Measurements from ENCODE around the gene TLR2.

DNA sequence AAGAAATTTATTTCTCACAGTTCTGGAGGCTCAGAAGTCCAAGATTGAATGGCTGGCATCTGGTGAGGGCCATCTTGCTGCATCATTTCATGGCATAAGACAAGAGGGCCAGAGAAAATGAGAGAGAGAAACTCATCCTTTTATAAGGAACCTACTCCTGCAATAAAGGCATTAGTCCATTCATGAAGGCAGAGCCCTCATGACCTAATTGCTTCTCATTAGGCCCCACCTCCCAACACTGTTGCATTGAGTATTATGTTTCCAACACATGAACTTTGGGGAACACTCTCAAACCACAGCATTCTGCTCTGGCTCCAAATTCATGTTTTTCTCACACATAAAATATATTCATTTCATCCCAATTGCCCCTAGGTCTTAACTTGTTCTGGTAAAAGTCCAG, 61.6 kb downstream of the TLR2 start:
- TF ChIP-seq, protein P1, sequence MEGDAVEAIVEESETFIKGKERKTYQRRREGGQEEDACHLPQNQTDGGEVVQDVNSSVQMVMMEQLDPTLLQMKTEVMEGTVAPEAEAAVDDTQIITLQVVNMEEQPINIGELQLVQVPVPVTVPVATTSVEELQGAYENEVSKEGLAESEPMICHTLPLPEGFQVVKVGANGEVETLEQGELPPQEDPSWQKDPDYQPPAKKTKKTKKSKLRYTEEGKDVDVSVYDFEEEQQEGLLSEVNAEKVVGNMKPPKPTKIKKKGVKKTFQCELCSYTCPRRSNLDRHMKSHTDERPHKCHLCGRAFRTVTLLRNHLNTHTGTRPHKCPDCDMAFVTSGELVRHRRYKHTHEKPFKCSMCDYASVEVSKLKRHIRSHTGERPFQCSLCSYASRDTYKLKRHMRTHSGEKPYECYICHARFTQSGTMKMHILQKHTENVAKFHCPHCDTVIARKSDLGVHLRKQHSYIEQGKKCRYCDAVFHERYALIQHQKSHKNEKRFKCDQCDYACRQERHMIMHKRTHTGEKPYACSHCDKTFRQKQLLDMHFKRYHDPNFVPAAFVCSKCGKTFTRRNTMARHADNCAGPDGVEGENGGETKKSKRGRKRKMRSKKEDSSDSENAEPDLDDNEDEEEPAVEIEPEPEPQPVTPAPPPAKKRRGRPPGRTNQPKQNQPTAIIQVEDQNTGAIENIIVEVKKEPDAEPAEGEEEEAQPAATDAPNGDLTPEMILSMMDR (IDR thresholded peaks at IDR 0.05) = no peak
- no peak for TF ChIP-seq EZH2phosphoT487 (IDR thresholded peaks at IDR 0.05)
